HG02610 (cell line): ENCODE results near the gene PCDHB9.
"Not testable (repeated sequence)": the region's sequence is repeated elsewhere in the genome, so short reads cannot be mapped to it uniquely, and the experiment has no call there.

ENCODE experiments used
- ATAC-seq: cut with Tn5 transposase; IDR thresholded peaks from one replicate; pipeline ENCODE4 v1.9.1; 2021; ENCODE audit warnings: mild to moderate bottlenecking, moderate library complexity; ENCODE audit not compliant: unreplicated experiment

Gene PCDHB9

DNA sequence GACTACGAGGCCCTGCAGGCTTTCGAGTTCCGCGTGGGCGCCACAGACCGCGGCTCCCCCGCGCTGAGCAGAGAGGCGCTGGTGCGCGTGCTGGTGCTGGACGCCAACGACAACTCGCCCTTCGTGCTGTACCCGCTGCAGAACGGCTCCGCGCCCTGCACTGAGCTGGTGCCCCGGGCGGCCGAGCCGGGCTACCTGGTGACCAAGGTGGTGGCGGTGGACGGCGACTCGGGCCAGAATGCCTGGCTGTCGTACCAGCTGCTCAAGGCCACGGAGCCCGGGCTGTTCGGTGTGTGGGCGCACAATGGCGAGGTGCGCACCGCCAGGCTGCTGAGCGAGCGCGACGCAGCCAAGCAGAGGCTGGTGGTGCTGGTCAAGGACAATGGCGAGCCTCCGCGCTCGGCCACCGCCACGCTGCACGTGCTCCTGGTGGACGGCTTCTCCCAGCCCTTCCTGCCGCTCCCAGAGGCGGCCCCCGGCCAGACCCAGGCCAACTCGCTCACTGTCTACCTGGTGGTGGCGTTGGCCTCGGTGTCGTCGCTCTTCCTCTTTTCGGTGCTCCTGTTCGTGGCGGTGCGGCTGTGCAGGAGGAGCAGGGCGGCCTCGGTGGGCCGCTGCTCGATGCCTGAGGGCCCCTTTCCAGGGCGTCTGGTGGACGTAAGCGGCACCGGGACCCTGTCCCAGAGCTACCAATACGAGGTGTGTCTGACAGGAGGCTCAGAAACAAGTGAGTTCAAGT, 2.7 kb upstream of the PCDHB9 start:
- ATAC-seq, result not testable (repeated sequence)

DNA sequence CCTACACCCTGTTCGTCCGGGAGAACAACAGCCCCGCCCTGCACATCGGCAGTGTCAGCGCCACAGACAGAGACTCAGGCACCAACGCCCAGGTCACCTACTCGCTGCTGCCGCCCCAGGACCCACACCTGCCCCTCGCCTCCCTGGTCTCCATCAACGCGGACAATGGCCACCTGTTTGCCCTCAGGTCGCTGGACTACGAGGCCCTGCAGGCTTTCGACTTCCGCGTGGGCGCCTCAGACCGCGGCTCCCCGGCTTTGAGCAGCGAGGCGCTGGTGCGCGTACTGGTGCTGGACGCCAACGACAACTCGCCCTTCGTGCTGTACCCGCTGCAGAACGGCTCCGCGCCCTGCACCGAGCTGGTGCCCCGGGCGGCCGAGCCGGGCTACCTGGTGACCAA, 1.7 kb downstream of the PCDHB9 start:
- ATAC-seq, result not testable (repeated sequence)

DNA sequence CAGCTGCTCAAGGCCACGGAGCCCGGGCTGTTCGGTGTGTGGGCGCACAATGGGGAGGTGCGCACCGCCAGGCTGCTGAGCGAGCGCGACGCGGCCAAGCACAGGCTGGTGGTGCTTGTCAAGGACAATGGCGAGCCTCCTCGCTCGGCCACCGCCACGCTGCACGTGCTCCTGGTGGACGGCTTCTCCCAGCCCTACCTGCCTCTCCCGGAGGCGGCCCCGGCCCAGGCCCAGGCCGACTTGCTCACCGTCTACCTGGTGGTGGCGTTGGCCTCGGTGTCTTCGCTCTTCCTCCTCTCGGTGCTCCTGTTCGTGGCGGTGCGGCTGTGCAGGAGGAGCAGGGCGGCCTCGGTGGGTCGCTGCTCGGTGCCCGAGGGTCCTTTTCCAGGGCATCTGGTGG, 2.2 kb downstream of the PCDHB9 start:
- ATAC-seq, result not testable (repeated sequence)

DNA sequence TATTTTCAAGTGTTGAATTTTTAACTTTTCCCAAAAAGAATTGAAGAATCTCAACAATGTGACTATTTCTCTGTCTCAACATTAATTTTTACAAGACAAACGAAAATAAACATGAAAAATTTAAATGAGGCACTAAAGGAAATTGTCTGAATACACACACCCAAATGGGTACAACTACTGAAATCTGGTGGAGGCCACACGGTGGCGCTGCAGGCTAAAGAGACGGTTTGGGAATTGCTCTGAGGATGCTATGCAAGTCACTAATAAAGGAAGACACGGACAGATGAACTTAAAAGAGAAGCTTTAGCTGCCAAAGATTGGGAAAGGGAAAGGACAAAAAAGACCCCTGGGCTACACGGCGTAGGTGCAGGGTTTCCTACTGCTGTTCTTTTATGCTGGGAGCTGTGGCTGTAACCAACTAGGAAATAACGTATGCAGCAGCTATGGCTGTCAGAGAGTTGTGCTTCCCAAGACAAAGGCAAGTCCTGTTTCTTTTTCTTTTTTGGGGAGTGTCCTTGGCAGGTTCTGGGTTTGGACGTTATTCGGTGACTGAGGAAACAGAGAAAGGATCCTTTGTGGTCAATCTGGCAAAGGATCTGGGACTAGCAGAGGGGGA, 5.3 kb downstream of the PCDHB9 start, which contains the start of gene PCDHB10:
PCDHB10 (plus strand) TSS at position 244 of the 616 bp plus-strand sequence; CDS start at position 444, 200 bp downstream.
- no peak for ATAC-seq

DNA sequence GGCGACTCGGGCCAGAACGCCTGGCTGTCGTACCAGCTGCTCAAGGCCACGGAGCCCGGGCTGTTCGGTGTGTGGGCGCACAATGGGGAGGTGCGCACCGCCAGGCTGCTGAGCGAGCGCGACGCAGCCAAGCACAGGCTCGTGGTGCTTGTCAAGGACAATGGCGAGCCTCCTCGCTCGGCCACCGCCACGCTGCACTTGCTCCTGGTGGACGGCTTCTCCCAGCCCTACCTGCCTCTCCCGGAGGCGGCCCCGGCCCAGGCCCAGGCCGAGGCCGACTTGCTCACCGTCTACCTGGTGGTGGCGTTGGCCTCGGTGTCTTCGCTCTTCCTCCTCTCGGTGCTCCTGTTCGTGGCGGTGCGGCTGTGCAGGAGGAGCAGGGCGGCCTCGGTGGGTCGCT, 7.4 kb downstream of the PCDHB9 start:
- not testable (repeated sequence) for ATAC-seq

DNA sequence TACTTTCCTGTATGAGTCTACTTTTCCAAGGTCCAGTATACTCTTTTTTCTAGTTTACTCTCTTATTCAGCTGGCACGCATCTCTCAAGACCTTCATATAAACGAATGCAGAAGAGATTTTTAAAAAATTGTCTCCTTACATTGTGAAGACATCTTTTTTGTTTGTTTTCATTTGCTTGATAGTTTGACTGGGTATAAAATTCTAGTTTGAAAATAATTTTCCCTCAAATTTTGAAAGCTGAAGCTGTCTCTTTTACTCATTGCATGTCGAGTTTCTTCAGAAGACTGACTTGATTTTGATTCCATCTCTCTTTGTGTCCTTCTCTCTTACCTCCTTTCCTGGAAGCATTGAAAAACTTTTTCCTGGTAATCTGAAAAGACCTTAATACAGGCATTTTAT, 9.4 kb downstream of the PCDHB9 start:
- no peak for ATAC-seq

DNA sequence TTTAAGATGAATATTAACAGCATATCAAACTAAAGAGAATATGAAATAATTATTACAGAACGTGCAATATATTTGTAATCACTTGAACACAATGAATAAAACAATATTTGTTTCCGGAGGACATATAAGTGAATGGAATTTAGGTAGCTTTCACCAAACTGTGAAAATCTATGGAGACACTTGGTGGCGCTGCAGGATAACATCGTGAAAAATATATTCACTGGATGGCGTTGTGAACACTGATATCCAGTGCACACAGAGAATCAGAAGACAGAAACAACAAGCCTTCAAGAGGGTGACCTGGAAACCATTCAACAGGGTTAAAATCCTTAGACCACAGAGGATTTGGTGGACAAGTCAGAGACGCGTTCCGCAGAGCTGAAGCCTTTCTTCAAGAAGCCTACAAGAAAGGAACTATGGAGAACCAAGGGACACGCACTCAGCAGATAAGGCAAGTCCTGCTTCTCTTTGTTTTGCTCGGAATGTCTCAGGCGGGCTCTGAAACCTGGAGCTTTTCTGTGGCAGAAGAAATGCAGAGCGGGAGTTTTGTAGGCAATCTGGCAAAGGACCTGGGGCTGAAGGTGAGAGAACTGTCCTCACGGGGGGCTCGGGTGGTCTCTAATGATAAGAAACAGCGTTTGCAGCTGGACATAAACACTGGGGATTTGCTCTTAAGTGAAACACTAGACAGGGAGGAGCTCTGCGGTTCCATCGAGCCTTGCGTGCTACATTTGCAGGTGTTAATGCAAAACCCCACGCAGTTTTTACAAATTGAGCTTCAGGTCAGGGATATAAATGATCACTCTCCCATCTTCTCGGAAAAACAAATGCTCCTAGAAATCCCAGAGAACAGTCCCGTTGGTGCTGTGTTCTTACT, 12.6 kb downstream of the PCDHB9 start, which contains the start of gene PCDHB11:
PCDHB11 (plus strand) TSS at position 269 of the 877 bp plus-strand sequence; CDS start at position 417, 148 bp downstream.
- ATAC-seq, result no peak

DNA sequence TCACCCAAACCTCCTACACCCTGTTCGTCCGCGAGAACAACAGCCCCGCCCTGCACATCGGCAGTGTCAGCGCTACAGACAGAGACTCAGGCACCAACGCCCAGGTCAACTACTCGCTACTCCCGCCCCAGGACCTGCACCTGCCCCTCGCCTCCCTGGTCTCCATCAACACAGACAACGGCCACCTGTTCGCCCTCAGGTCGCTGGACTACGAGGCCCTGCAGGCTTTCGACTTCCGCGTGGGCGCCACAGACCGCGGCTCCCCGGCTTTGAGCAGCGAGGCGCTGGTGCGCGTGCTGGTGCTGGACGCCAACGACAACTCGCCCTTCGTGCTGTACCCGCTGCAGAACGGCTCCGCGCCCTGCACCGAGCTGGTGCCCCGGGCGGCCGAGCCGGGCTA, 14.2 kb downstream of the PCDHB9 start:
- not testable (repeated sequence) for ATAC-seq

DNA sequence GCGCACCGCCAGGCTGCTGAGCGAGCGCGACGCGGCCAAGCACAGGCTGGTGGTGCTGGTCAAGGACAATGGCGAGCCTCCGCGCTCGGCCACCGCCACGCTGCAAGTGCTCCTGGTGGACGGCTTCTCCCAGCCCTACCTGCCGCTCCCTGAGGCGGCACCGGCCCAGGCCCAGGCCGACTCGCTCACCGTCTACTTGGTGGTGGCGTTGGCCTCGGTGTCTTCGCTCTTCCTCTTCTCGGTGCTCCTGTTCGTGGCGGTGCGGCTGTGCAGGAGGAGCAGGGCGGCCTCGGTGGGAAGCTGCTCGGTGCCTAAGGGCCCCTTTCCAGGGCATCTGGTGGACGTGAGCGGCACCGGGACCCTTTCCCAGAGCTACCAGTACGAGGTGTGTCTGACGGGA, 14.7 kb downstream of the PCDHB9 start:
- ATAC-seq, result not testable (repeated sequence)

DNA sequence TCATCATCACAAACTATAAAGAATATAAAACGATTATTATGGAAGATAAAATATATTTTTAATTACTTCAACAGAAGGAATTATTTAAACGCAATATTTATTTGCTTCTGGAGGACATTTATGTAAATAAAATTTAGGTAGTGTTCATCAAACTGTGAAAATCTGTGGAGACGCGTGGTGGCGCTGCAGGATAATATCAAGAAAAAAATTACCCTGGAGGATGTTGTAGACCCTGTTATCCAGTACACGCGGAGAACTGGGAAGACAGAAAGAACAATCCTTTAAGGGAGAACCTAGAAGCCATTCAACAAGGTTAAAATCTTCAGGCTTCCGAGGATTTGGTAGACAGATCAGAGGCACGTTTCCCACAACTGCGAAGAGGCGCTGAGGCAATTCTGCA, 21.5 kb downstream of the PCDHB9 start, which contains the start of gene PCDHB12:
PCDHB12 (plus strand) TSS at position 242 of the 400 bp plus-strand sequence. CDS start 189 bp downstream, outside the sequence.
- ATAC-seq, result no peak

DNA sequence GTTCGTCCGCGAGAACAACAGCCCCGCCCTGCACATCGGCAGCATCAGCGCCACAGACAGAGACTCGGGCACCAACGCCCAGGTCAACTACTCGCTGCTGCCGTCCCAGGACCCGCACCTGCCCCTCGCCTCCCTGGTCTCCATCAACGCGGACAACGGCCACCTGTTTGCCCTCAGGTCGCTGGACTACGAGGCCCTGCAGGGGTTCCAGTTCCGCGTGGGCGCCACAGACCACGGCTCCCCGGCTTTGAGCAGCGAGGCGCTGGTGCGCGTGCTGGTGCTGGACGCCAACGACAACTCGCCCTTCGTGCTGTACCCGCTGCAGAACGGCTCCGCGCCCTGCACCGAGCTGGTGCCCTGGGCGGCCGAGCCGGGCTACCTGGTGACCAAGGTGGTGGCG, 23.3 kb downstream of the PCDHB9 start:
- ATAC-seq, result not testable (repeated sequence)

DNA sequence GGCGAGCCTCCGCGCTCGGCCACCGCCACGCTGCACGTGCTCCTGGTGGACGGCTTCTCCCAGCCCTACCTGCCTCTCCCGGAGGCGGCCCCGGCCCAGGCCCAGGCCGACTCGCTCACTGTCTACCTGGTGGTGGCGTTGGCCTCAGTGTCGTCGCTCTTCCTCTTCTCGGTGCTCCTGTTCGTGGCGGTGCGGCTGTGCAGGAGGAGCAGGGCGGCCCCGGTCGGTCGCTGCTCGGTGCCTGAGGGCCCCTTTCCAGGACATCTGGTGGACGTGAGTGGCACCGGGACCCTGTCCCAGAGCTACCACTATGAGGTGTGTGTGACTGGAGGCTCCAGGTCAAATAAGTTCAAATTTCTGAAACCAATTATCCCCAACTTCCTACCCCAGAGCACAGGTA, 23.9 kb downstream of the PCDHB9 start:
- not testable (repeated sequence) for ATAC-seq

DNA sequence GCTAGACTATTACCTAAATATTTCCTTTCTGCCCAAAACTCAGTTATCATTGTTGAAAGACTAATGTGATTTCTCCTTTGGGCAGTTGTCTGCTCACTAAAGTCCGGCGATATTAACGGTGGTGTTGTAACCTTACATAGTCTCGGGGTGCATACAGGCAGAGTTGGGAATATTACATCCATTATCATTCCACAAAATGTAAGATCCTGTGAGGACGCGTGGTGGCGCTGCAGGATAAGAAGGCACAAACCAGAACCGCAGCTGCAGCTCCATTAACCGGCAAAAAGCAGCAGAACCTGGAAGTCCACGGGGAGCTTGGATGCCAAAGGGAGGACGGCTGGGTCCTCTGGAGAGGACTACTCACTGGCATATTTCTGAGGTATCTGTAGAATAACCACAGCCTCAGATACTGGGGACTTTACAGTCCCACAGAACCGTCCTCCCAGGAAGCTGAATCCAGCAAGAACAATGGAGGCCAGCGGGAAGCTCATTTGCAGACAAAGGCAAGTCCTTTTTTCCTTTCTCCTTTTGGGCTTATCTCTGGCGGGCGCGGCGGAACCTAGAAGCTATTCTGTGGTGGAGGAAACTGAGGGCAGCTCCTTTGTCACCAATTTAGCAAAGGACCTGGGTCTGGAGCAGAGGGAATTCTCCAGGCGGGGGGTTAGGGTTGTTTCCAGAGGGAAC, 26.8 kb downstream of the PCDHB9 start, which contains the start of gene PCDHB13:
PCDHB13 (plus strand) TSS at position 264 of the 684 bp plus-strand sequence; CDS start at position 469, 205 bp downstream.
- not testable (repeated sequence) for ATAC-seq

DNA sequence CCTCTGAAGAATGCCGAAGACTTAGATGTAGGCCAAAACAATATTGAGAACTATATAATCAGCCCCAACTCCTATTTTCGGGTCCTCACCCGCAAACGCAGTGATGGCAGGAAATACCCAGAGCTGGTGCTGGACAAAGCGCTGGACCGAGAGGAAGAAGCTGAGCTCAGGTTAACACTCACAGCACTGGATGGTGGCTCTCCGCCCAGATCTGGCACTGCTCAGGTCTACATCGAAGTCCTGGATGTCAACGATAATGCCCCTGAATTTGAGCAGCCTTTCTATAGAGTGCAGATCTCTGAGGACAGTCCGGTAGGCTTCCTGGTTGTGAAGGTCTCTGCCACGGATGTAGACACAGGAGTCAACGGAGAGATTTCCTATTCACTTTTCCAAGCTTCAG, 27.6 kb downstream of the PCDHB9 start:
- ATAC-seq, result not testable (repeated sequence)

DNA sequence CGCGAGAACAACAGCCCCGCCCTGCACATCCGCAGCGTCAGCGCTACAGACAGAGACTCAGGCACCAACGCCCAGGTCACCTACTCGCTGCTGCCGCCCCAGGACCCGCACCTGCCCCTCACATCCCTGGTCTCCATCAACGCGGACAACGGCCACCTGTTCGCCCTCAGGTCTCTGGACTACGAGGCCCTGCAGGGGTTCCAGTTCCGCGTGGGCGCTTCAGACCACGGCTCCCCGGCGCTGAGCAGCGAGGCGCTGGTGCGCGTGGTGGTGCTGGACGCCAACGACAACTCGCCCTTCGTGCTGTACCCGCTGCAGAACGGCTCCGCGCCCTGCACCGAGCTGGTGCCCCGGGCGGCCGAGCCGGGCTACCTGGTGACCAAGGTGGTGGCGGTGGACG, 28.5 kb downstream of the PCDHB9 start:
- ATAC-seq, result not testable (repeated sequence)

DNA sequence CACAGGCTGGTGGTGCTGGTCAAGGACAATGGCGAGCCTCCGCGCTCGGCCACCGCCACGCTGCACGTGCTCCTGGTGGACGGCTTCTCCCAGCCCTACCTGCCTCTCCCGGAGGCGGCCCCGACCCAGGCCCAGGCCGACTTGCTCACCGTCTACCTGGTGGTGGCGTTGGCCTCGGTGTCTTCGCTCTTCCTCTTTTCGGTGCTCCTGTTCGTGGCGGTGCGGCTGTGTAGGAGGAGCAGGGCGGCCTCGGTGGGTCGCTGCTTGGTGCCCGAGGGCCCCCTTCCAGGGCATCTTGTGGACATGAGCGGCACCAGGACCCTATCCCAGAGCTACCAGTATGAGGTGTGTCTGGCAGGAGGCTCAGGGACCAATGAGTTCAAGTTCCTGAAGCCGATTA, 29.1 kb downstream of the PCDHB9 start:
- not testable (repeated sequence) for ATAC-seq

DNA sequence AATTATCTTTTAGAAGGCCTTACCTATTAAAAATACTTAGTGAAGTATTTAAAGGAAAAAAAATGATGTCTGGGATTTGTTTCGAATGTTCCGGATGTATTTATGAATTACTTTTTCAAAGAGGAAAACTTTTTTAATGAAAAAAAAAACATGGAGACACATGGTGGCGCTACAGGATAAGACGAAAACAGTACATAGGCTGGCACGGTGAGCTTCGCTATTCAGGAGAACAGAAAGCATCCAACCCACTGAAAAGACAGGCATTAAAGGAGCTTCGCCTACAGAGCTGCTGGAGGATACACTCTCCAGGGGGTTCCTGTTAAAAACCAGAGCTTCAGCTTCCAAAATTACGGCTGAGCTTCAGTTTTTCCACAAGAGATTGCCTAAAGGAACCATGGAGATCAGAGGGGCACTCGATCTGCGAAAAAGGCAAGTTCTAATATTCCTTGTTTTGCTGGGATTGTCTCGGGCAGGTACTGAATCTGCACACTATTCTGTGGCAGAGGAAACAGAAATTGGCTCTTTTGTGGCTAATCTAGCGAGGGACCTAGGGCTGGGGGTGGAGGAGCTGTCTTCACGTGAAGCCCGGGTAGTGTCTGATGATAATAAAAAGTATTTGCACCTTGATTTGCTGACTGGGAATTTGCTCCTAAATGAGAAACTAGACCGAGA, 36.3 kb downstream of the PCDHB9 start, which contains the start of gene PCDHB14:
PCDHB14 (plus strand) TSS at position 232 of the 672 bp plus-strand sequence; CDS start at position 395, 163 bp downstream.
- ATAC-seq, result no peak

DNA sequence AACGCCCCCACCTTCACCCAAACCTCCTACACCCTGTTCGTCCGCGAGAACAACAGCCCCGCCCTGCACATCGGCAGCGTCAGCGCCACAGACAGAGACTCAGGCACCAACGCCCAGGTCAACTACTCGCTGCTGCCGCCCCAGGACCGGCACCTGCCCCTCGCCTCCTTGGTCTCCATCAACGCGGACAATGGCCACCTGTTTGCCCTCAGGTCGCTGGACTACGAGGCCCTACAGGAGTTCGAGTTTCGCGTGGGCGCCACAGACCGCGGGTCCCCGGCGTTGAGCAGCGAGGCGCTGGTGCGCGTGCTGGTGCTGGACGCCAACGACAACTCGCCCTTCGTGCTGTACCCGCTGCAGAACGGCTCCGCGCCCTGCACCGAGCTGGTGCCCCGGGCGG, 37.9 kb downstream of the PCDHB9 start:
- ATAC-seq, result not testable (repeated sequence)

DNA sequence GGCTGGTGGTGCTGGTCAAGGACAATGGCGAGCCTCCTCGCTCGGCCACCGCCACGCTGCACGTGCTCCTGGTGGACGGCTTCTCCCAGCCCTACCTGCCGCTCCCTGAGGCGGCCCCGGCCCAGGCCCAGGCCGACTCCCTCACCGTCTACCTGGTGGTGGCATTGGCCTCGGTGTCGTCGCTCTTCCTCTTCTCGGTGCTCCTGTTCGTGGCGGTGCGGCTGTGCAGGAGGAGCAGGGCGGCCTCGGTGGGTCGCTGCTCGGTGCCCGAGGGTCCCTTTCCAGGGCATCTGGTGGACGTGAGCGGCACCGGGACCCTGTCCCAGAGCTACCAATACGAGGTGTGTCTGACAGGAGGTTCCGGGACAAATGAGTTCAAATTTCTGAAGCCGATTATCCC, 38.5 kb downstream of the PCDHB9 start:
- ATAC-seq, result not testable (repeated sequence)
